HepG2 (cell line): ENCODE results near the gene ANKRD49. TPM values are rescaled to one million over a fixed set of nuclear protein-coding genes. Genes with fewer than 3 reads are reported as not detected.

Source experiments
- CEBPZ ChIP-seq: IDR thresholded peaks from 2 replicates; pipeline ENCODE4 v1.6.1; 2012; ENCODE audit warnings: low read length, improper control_type of control experiment
- CREBL2 ChIP-seq: sonication (generic); formaldehyde crosslinking; IDR thresholded peaks from 2 replicates; pipeline ENCODE4 v1.8.1; 2023; ENCODE audit warnings: missing genetic modification reagents, mild to moderate bottlenecking, borderline replicate concordance
- KAT8 ChIP-seq: IDR thresholded peaks from 2 replicates; pipeline ENCODE4 v1.6.1; 2016; ENCODE audit warnings: missing genetic modification reagents, missing compliant biosample characterization
- KLF16 ChIP-seq, 2 experiments: sonication (generic) in 1 of 2; formaldehyde crosslinking in 1 of 2; IDR thresholded peaks; 2 replicates each; pipeline versions ENCODE4 v1.6.1 to v1.8.0; 2016 to 2023; ENCODE audit warnings: missing genetic modification reagents in 2 of 2, missing compliant biosample characterization in 1 of 2
- MEIS1 ChIP-seq: sonication (generic); formaldehyde crosslinking; IDR thresholded peaks from 2 replicates; pipeline ENCODE4 v1.9.0; 2021; ENCODE audit warnings: mild to moderate bottlenecking, missing genetic modification reagents, moderate library complexity, borderline replicate concordance
- RAD21 ChIP-seq: fragments of 450-650 bp; formaldehyde crosslinking; IDR thresholded peaks from 2 replicates; pipeline ENCODE4 v1.5.0; 2020; ENCODE audit warnings: mild to moderate bottlenecking
- SIX4 ChIP-seq: sonication (generic); formaldehyde crosslinking; IDR thresholded peaks from 2 replicates; pipeline ENCODE4 v1.4.0; 2020; ENCODE audit warnings: missing genetic modification reagents
- SP4 ChIP-seq: sonication (generic); formaldehyde crosslinking; IDR thresholded peaks from 2 replicates; pipeline ENCODE4 v1.8.1; 2023; ENCODE audit warnings: mild to moderate bottlenecking, missing genetic modification reagents
- ZBTB7B ChIP-seq: sonication (generic); formaldehyde crosslinking; IDR thresholded peaks from 2 replicates; pipeline ENCODE4 v1.4.0; 2020; ENCODE audit warnings: missing genetic modification reagents
- ZFX ChIP-seq: sonication (generic); formaldehyde crosslinking; IDR thresholded peaks from 2 replicates; pipeline ENCODE4 v1.4.0; 2020; ENCODE audit warnings: mild to moderate bottlenecking, low read depth, missing genetic modification reagents, moderate library complexity
- ZHX2 ChIP-seq, 2 experiments: sonication (generic) in 1 of 2; formaldehyde crosslinking in 1 of 2; IDR thresholded peaks; 2 replicates each; pipeline versions ENCODE4 v1.6.1 to v1.9.0; 2014 to 2022; ENCODE audit warnings: antibody characterized with exemption in 1 of 2, borderline replicate concordance in 1 of 2, inconsistent platforms in 1 of 2, low read depth in 1 of 2, missing genetic modification reagents in 1 of 2
- ZMAT5 ChIP-seq: sonication (generic); formaldehyde crosslinking; IDR thresholded peaks from 2 replicates; pipeline ENCODE4 v1.5.0; 2020; ENCODE audit warnings: mild to moderate bottlenecking, low read depth, missing genetic modification reagents, borderline replicate concordance
- ZNF3 ChIP-seq: IDR thresholded peaks from 2 replicates; pipeline ENCODE4 v1.7.0; 2017; ENCODE audit warnings: inconsistent platforms
- ZNF615 ChIP-seq: sonication (generic); formaldehyde crosslinking; IDR thresholded peaks from 2 replicates; pipeline ENCODE4 v1.5.0; 2020; ENCODE audit warnings: mild to moderate bottlenecking, missing genetic modification reagents, borderline replicate concordance
- ZNF740 ChIP-seq: sonication (generic); formaldehyde crosslinking; IDR thresholded peaks from 2 replicates; pipeline ENCODE4 v1.4.0; 2020; ENCODE audit warnings: missing genetic modification reagents
- polyA plus RNA-seq, 8 experiments: library from polyadenylated mRNA; depleted of rRNA in 3 of 8; stranded (reverse) in 7 of 8; unstranded in 1 of 8; fragments of >200 nt; fragmentation: Illumina TruSeq in 4 of 8; extraction: Trizol in 4 of 8; gene quantifications; 2 replicates each; pipeline versions ENCODE4 v1.2.1 to v1.2.3, GENCODE V29; 2011 to 2016; ENCODE audit warnings: low read depth in 4 of 8, missing spikeins in 1 of 8, mixed read lengths in 1 of 8; ENCODE audit not compliant: insufficient read depth in 1 of 8
- total RNA-seq, 5 experiments: library from RNA; depleted of rRNA; stranded (reverse); fragments of >200 nt; fragmentation: Illumina TruSeq; extraction: Trizol; gene quantifications; 2 replicates each; pipeline ENCODE4 v1.2.3, GENCODE V29; 2016; ENCODE audit warnings: low read depth in 1 of 5

Gene ANKRD49
- total and polyA plus RNA-seq, 2 of the 13 experiments (the other 11 are each of a cell fraction or from before 2014, with no cell fraction given), result 14.2 to 14.3 TPM

GRCh38 chr11:94494126-94494680 is 419 bp downstream of the ANKRD49 start (continued):
- TF ChIP-seq ZNF615 (0 out of 2 replicates have a peak, but pooled peaks have one; percentile 31), RAD21 (peak; percentile 23; the same call in 1 of the 2 replicates), KLF16 (CRISPR knock-in tag; IDR thresholded peaks at IDR 0.05) (0 out of 4 replicates have a peak, but pooled peaks of 1 of the 2 experiments have one; percentile 20), ZNF740 (CRISPR knock-in tag) (no peak), SIX4 (CRISPR knock-in tag) (no peak), CEBPZ (no peak), KAT8 (CRISPR knock-in tag) (peak; percentile 1; the same call in 1 of the 2 replicates), MEIS1 (CRISPR knock-in tag) (no peak), ZFX (CRISPR knock-in tag) (0 out of 2 replicates have a peak, but pooled peaks have one; percentile 93), SP4 (CRISPR knock-in tag) (peak; percentile 72), ZBTB7B (CRISPR knock-in tag) (no peak), ZNF3 (CRISPR knock-in tag) (no peak), ZMAT5 (no peak), CREBL2 (CRISPR knock-in tag) (no peak), ZHX2 (IDR thresholded peaks at IDR 0.05; ENCODE audit: low read depth) (no peak), ZHX2 (CRISPR knock-in tag; IDR thresholded peaks at IDR 0.05; ENCODE audit: borderline replicate concordance) (no peak)
